ENCODE measurements around the gene RNF43.

RNF43 gene

GRCh38 chr17:58417300-58418092, at the start of gene RNF43:
Gene RNF43, minus strand, starts transcription at chr17:58417534. Its CDS starts 1,957 bp downstream, at chr17:58415577.
- peak; percentile 74 for DNase-seq (ENCODE audit: low read depth)

GRCh38 chr17:58455491-58455890, 38.2 kb upstream of the RNF43 start:
- no peak for DNase-seq (ENCODE audit: low read depth)

GRCh38 chr17:58452738-58453137, 35.4 kb upstream of the RNF43 start:
- no peak for DNase-seq (ENCODE audit: low read depth)

DNA sequence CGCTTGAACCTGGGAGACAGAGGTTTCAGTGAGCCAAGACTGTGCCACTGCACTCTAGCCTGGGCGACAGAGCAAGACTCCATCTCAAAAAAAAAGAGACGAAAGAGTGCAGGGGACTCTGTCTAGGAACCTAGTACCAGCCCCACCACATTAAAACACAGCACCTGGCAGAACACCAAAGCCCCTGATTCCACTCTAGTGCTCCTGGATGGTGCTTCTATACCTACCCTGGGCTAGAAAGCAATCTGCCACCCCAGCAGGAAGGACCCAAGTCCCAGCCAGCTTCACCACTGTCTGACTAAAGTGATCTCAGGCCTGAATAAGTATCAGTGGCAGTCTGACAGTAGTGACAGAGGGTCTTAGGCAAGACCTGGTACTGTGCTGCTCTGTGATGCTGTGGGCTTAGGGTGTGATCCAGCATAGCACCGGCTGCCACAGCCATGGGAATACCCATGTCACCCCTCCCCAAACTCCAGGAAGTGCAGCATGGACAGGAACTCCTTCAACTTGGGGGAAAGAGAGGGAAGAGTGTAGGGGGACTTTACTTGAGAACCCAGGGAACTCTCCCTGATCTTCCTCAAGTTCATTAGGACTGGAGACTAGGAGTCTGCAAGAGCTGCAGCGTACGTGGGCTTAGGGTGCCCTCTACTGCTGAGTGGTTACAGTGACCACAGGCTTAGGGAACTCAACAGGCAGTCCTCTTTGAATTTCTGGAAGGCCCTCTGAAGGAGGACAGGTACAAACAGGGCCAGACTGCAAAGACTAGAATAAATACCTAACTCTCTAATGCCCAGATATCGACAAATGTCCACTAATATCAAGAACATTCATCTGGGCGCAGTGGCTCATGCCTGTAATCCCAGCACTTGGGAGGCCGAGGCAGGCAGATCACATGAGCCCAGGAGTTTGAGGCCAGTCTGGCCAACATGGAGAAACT, 30.0 kb upstream of the RNF43 start:
- peak; percentile 21 for DNase-seq (ENCODE audit: low read depth)

- no peak for DNase-seq (ENCODE audit: low read depth)
Measured at GRCh38 chr17:58446086-58446485, 28.8 kb upstream of the RNF43 start.

DNA sequence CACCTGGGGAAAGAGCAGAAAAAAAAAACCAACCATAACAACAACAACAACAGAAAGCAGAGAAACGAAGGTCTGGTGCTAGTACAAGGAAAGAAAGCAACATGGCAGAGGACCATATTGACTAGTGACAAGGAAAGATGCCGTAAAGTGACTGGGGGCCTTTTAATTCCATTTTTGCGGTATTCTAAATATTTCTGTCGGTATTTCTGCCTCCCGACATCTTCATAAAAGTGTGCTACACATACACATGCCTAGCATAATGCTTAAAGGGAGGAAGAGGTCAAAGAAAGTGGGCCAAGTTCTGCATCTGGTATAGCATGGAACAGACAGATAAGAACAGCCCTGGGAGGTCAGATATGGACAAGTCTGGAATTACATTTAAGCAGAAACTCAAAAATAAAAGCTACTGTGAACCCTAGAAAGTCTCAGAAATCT, 19.5 kb upstream of the RNF43 start:
- DNase-seq (ENCODE audit: low read depth): no peak

GRCh38 chr17:58436245-58436644, 18.9 kb upstream of the RNF43 start:
- DNase-seq (ENCODE audit: low read depth): no peak

DNA sequence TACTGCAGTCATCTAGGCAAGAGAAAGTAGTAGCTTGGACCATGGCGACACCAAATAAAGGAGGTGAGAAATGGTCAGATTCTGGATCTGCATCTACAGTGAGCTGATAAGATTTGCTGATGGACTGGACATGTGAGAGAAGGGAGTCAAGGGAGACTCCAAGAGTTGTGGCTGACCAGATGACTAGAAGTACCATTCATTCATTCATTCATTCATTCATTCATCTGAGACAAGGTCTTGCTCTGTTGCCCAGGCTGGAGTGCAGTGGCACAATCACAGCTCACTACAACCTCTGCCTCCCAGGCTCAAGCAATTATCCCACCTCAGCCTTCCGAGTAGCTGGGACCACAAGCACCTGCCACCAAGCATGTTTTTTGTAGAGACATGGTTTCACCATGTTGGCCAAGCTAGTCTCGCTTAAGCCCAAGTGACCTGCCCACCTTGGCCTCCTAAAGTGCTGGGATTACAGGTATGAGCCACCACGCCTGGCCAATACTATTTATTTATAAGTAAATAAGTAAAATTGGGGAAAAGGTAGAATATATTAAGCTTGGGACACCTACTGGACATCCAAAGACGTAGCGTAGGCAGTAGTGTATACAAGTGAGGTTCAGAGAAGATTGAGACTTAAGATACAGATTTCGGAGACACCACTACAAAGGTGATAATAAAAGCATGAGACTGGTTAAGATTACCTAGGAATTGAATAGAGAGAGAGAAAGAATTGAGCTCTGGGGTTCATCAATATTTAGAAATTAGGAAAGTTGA, 15.7 kb upstream of the RNF43 start:
- no peak for DNase-seq (ENCODE audit: low read depth)

DNA sequence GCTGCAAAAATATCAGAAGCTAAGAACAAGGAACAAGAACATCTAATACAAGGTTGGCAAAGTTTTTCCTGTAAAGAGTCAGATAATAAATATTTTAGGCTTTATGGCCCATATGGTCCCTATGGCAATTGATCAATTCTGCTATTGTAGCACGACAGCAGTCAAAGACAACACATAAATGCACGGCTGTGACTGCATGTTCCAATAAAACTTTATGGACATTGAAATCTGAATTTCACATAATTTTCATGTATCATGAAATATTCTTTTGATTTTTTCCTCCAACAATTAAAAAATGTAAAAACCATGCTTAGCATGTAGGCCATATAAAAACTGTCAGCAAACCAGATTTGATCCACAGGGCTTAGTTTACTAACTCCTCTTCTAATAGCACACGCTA, 10.5 kb upstream of the RNF43 start:
- no peak for DNase-seq (ENCODE audit: low read depth)

GRCh38 chr17:58421711-58422110, 4.4 kb upstream of the RNF43 start:
- no peak for DNase-seq (ENCODE audit: low read depth)

GRCh38 chr17:58420827-58421226, 3.5 kb upstream of the RNF43 start:
- no peak for DNase-seq (ENCODE audit: low read depth)

DNA sequence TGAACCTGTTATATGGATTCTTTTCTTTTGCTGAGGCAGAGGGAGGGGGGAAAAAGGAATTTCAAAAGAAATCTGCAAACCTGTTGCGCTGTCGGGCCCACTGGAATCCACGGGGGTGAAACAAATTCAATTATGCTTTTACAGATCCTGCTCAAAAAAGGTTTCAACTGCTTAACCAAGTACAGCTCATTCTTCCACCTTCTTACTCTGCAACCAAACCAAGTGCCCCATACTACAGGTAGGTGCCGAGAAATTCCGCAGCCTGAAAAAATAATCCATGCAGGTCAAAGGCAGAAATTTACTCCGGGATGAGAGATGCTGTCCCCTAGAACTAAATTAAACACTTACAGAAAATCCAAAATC, 416 bp downstream of the RNF43 start:
- DNase-seq (ENCODE audit: low read depth): no peak

DNA sequence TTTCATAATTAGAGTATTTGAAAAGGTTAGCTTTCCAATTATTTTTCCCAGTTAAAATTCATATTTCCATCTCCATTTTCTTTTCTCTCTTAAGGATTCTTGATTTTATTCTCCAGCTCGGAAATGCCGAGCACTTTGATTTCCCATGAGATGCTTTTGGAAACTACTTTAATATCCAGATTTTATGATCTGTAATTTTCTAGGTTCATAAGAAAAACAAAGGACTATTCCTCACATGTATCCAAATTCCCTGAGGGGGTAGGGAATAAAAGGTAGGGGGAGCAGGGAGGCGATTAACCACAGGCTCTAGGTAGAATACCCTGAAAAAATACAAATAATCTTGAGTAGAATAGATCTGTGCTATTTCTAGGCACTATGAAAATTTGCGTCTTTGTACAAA, 938 bp downstream of the RNF43 start:
- no peak for DNase-seq (ENCODE audit: low read depth)

DNA sequence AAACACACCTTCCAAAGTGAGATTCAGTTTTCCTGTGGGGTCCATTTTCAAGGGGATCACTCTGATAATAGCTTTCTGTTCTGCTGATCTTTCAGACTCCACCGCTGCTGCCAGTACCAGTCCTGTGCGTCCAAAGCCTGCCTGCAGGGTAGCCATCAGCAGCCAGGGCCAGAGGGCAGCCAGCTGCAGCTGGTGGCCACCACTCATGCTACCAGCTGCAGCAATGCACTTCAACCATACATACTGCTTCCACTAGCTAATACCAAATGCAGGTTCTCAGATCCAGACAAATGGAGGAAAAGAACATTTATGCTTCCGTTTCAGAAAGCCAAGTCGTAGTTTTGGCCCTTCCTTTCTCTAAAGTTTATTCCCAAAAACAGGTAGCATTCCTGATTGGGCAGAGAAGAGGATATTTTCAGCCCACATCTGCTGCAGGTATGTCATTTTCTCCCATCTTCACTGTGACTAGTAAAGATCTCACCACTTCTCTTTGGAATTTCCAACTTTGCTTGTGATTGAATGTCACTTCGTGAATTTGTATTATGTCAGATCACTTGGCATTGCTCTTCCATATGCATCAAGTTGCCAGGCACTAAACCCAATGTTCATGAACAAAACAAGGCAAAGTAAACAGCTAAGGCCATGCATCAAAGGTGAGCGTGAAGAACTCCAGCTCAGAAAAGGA, 1.8 kb downstream of the RNF43 start:
- no peak for DNase-seq (ENCODE audit: low read depth)

DNA sequence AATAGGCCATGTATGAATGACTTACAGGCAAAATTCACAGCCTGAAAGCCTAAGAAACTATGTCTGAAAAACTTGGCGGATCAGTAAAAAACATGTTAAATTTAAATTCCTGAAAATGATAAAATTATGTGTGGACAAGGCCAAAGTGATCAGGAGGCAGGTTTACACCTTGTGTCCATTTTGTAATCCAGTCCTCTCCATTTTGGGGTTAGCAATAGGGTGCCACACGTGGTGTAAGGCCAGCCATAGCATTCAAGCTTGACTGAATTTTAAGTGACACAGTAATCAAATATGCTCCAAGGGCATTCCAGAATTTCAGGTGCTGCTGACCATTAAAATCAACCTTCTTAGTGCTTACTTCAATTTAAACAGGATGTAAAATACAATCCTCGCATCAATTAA, 2.7 kb downstream of the RNF43 start:
- DNase-seq (ENCODE audit: low read depth): no peak

- DNase-seq (ENCODE audit: low read depth): no peak
Measured at GRCh38 chr17:58413684-58414083, 3.6 kb downstream of the RNF43 start.

- DNase-seq (ENCODE audit: low read depth): no peak
Measured at GRCh38 chr17:58412961-58413586, 4.3 kb downstream of the RNF43 start.

DNA sequence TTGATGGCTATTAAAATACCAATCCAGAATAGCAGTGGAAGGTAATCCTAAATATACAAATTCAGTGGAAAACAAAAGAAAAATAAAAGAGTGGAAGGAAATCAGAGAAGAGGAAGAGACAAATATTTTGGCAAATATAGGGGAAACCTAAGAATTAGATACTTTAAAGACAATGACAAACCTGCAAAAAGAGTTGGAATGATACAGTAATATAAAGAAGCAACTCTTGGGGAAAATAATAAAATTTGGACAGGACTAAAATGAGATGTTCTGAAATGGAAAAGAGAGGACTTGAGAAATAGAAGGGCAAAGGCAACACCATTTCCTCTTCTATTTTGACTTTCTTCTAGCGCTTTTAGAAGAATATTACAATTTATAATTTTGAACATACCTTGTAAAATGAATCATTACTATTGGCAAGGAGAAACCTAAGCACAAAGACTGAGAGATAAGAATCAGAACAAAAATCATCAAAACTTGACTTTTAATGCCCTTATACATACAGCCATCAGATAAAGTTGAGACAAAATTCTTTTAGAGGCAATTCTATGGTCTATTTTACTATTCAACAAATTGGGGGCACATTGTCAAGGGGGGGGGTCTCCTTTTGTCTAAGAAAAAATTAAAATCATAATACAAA, 5.2 kb downstream of the RNF43 start:
- DNase-seq (ENCODE audit: low read depth): no peak

DNA sequence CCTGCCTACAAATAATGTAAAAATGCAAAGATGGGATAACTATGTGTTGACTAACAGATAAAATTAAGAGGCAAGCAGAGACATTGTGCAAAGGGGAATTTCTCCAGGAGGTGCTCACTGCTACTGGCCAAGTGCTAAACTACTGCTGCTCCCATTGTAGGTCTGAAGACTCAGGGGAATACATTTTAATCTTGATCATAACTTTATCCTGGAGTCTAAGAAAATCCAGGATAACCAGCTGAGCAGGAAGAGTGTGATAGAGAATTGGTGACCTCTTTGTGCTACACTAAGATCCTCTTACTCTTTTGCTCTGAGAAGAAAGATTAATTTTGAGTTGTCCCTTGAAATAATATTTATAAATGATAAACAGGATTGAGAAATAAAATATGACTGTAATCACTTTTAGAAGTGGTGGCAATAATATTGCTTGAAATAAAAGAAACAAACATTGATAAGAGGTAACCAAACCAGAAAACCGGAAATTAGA, 5.9 kb downstream of the RNF43 start:
- no peak for DNase-seq (ENCODE audit: low read depth)

DNA sequence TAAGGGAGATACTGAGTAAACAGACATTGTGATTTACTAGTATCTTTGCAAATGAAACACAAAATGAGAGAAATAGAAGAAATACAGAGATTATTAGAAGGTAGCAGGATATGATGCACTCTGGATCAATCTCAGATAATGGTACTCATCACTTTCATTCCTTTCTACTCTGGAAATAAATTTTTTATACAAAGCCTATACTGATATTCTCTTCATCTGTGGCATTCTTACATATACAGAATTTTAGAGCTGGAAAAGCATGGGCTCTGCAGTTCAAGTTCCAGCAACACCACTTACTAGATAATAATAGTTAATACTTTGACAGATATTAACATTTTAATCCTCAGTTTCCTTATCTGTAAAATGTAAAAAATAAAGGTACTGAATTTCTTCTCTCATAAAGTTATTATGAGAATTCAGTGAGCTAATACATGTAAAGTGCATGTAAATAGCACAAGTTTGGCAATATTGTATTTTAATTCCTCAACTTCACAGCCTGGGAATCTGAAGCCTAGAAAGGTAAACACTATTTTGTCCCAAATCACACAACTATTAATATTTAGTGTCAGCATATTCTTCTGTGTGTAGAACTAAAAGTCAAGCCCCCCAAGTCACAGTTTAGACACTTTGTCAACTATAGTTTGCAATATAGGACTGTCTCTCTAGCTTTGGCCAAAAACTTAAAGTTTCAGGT, 6.5 kb downstream of the RNF43 start:
- no peak for DNase-seq (ENCODE audit: low read depth)
